Activated CD8-positive, alpha-beta memory T cell treated with anti-CD3 and anti-CD28 coated beads for 4 hours (primary cell): ENCODE measurements around the gene C2orf92.

Source experiments
- DNase-seq, 2 donors: peaks; one replicate each; pipeline ENCODE4 v3.0.0-alpha.2; 2020; ENCODE audit warnings: low read depth in 2 of 2

Gene C2orf92

DNA sequence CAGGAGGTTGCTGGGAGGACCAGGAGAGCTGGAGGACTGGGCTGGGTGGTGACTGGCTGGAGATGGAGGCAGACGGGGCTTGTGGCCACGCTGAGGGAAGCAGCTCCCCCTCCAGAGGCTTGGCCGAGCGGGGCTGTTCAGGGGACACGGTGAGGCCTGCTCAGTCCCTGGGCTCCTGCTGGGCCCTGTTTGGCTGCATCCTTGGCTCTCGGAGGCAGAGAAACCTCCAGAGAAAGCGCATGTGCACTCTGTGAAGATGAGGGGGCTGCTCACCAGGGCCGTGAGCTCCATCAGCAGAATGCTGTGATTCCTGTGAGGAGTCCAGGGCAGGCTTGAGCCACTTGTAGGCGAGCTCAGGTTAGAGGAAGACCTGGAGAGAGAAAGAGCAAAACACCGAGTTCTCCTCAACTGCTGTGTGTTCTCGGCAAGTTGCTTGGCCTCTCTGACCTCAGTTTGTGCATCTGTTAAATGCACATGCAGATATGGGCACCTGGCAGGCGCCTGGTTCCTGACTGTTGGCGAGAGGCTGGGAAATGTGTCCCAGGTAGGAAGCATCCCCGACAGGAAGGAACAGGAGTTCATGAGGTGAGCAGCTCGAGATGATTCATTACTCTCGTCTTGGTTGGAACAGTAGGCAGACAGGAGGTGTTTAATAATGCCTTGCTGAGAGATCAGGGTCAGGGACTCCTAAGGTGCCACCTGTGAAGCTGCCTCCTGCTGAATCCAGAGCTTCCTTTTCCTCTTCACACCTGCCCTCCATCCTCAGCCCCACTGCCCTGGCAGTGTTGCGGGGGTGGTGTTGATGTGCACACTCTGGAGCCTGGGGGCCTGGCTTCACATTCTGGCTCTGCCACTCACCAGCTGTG lies 44.8 kb downstream of the C2orf92 start:
- no peak for DNase-seq

DNA sequence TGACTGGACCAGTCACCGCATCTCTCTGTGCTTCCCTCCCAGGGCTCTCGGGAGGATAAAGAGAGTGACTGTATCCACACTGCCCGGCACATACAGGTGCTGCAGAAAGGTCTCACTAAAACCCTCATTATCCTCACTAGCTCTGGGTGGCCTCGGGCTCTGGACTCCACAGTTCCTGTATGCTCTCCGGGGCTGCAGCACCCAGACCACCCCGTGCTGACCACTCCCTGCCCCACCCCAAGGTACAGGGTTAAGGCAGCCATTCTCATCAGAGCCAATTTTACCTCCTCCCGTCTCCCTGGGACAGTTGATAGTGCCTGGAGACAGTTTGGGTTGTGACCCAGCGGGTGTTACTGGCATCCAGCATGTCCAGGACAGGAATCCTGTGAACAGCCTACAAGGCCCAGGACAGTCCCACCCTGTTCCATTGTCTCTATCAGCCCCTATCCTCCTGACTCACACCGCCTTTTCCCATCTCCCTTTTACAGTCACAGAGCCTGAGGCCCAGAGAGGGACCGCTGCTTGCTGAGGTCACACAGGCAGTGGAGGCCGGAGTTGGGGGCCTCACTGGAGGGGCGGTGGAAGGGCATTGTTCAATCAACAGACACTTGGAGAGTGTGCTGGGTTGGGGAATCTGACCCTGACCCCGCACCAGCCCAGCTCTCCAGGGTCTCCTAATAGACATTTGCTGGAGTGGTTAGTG lies 45.6 kb downstream of the C2orf92 start:
- no peak for DNase-seq

DNA sequence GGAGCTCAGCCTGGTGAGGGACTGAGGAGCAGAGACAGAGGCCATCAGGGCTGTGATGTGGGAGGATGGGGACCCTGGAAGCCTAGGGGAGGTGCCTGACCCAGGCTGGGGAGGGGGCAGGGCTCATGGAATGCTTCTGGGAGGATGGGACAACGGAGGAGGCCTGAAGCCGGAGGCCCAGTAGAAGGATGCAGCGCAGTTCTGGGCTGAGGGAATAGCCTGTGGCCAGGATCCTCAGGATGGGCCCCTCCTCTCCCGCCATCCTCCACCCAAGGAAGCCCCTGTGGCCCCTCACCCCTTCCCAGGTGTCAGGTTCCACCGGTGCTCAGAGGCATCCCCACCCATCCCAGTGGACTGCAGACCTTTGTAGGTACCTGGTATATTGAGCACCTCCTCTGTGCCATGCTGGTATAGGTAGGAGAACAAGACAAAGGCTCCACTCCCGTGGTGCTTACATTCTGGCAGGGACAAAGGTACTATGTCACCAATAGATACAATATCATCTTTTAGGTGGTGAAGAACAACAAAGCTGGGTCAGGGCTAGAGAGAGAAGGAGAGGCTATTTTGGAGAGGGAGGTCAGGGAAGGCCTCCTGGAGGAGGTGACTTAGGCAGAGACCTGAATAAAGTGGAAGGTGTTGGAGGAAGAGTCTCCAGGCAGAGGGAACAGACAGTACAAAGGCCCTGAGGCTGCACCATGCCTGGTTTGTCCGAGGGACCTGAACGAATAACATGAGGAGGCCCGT lies 46.6 kb downstream of the C2orf92 start:
- no peak for DNase-seq

DNA sequence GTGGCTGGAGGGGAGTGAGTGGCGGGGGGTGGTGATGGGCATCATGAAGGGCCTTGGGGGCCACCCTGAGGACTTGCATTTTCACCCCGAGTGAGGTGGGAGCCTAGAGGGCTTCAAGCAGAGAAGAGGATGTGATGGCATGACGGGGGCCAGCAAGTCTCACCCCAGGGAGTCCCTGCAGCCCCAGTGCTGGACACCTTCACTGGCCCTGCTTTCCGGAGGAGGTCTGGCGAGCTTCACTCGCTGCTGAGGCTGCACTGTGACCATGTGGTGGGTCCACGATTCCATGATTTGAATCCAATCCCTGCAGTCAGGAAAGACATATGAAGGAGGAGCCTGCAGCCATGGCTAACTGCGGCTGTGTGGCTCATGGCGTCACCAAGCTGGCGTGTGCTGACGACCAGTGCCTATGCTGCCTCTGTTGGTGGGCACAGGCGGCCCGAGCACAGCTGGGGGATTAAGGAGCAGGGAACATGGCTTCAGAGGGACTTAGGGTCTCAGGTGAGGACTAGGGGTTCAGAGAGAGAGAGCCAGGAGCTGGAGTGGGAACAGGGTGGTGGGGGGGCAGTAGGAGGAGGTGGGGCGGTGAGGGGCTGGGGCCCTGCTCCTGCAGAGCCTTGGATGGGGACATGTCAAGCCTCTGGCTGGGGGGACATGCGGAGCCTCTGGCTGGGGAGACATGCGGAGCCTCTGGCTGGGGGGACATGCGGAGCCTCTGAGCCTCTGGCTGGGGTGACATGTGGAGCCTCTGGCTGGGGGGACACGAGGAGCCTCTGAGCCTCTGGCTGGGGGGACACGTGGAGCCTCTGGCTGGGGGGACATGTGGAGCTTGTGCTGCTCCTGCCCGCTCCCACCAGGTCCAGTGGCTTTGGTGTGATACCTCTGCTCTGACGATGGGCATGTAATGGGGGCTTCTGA lies 47.4 kb downstream of the C2orf92 start:
- DNase-seq = no peak

DNA sequence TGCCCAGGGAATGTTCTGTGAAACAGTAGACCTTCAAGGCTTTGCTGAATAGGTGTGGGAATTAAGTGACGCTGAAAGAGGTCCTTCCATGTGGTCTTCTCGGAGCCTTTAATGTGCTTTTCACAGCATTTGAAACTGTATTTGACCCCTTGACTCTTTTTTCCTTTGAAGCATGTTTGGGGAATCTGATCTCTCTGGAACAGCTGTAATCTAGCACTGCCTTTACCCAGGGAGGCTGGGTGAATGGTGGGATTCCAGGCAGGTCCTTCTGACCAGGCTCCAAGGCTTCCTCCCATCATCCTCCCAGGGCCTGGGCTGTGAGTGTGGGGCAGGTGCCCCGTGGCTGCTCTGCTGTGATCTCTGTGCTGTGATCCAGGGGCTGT lies 48.1 kb downstream of the C2orf92 start:
- no peak for DNase-seq

DNA sequence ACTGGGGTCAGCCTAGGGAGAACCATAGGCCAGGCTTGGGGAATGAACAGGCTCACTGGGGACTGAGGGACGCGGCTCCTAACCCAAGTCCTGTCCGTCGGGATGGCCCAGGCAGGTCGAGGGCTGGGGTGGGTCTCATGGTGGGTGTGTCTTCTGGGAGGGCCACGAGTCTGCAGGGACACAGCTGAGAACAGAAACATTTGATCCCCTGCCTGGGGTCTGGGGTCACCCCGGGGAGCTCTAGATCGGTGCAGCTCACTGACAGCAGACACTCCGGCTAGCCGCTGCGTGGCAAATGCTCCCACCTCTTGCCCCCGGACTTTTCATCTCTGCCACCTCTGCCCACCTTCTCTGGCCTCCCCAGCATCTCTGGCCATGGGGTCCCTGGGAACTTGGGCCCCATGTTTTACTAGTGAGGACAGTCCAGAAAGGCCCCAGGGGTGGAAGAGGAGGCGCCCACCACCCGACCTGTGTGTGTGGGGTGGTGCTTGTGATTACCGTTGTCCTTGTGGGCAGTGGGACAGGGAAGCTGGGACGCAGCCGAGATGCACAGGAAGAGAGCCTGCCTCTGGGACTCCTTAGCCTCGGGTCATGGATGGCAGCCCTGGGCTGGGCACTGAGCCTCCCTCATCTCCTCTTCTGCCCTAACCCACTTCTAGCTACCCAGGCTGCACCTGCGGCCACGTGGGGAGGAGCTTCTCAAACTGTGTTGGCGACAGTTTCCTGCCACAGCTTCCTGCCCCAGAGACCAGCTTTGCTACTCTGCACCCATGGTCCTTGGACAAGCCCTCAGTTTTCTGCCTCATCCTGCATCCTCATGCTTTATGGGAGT lies 48.8 kb downstream of the C2orf92 start:
- peak; percentile 53 to 65 for DNase-seq

DNA sequence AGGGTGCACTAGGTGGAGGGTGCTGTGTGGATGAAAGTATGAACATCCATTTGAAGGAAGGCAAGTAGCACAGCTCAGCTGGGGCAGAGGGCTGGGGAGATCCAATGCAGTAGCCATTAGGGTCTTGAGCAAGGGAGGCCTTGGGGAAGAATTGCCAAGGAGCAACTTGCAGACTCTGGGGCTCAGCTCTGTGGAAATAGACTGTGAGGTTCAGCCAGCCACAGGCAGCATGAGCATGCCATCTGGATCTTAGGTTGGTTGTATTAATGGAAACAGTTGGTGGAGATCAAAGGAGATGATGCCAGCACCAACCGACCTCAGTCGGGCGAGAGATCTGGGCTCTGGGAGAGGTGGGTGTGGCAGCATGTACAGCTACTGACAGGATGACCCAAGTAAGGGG lies 49.4 kb downstream of the C2orf92 start:
- no peak for DNase-seq

DNA sequence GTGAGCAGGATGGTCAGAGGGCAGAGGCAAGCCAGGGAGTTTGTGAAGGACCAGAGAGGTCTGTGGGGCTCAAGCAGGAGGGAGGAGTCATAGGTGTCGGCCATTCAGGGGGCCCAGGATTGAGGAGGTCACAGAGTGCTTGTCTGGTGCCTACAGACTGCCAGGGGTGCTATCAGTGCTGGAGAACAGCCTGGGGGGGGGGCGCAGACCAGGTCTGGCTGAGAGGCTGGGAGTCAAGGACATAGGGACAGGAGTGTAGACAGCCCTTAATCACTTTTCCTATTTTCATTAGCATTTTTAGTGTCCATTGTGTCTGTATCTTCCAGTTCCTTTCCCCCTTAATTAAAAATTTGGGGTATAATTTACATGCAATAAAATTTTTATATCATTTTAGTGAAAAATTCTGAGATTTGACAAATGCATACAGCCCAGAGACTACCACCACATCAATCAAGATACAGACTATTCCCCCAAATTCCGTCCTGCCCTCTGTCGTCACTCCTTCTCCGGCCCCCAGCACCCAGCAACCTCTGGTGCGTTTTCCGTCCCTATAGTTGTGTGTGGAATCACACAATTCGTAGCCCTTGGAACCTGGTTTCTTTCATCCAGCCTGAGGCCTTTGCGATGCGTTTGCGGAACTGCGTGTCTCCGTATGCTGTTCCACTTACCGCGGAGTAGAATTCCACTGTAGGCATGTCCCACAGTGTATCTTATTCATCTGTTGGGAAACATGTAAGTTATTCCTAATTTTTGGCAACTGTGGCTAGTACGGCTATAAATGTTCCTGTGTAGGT lies 50.0 kb downstream of the C2orf92 start:
- no peak for DNase-seq

DNA sequence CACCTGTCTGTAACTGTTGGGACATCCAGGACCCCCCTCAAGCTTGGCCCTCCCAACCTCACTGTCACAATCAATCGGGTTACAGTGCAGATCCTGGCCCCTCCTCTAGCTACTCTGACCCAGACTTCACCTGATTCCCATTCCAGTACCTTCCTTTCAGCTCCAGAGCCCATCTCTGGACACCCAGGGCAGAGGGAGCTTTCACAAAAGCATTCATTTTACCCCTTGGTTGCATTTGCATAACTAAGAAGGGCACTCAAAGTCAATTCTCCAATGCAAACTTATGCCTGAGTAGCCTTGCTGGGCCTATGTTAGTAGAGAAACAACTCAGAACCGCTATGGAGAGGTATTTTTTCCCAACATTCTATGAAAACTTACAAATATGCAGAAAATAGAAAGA lies 51.2 kb downstream of the C2orf92 start:
- DNase-seq = no peak

DNA sequence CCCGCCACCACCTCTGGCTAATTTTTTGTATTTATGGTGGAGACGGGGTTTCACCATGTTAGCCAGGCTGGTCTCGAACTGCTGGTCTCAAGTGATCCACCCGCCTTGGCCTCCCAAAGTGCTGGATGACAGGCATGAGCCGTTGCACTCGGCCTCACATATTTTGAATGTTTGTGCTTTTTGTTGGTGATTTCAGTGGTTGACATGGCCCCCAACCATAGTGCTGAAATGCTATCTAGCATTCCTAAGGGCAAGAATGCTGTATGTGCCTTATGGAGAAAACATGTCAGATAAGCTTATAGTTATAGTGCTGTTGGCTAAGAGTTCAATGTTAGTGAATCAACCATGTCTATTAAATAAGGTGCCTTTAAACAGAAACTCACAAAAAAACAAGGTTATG lies 52.7 kb downstream of the C2orf92 start:
- no peak for DNase-seq

DNA sequence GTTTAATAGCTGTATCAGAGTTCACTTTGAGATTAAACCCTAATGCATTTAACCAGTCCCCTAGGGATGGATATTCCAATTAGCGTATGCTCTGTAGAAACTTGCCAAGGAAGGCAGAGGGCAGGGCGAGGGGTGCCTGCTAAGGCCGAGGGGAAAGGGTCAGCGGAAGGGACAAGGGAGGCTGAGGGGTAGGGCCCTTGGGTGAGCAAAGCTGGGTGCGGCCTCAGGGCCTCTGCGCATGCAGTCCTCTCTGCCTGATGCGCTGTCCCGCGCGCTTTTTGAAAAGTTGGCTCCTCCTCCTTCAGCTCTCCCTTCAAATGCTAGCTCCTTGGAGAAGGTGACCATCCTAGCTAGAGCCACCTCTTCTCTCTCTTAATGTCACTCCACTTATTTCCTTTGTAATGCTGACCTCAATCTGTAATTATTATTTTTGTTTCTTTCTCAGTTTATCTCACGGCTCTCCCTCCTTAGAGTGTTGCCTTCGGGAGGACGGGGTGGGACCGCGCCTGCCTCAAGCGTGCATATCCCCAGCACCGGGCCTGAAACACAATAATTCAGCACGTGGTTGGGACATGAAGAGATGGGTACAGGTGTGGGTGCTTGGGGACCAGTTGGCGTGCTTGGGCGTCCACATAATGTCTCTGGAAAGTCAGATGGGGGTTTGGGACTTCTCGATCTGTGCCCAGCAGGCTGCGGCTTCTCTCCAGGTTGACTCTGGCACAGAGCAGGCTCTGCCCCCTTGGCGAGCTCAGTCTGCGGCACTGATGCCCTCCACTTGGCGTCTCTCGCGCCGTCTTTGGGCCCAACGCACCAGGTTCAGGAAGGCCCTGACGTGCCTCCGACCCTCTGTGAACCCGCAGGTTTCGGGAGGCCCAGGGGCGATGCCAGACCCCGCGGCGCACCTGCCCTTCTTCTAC lies 53.9 kb downstream of the C2orf92 start:
- DNase-seq = no peak

DNA sequence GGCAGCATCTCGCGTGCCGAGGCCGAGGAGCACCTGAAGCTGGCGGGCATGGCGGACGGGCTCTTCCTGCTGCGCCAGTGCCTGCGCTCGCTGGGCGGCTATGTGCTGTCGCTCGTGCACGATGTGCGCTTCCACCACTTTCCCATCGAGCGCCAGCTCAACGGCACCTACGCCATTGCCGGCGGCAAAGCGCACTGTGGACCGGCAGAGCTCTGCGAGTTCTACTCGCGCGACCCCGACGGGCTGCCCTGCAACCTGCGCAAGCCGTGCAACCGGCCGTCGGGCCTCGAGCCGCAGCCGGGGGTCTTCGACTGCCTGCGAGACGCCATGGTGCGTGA lies 54.5 kb downstream of the C2orf92 start:
- DNase-seq = no peak

DNA sequence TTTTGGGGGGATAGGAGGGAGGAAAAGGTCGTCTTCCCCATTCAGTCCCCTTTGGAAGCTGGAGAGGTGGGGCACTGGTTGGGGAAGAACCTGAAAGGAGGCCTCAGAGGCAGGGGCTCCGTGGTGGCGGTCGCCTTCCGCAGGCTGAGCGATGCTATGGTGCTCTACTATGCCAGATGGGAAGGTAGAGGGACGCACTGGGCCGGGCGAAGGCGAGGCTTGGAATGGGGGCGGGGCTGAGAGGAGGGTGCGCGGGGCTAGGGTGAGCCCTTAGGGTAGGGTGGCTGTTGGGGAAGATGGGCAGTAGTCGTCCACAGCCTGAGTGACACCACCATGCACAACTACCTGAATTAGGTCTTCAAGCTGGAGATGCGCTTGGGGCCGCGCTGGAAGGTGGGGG lies 55.0 kb downstream of the C2orf92 start:
- no peak for DNase-seq

DNA sequence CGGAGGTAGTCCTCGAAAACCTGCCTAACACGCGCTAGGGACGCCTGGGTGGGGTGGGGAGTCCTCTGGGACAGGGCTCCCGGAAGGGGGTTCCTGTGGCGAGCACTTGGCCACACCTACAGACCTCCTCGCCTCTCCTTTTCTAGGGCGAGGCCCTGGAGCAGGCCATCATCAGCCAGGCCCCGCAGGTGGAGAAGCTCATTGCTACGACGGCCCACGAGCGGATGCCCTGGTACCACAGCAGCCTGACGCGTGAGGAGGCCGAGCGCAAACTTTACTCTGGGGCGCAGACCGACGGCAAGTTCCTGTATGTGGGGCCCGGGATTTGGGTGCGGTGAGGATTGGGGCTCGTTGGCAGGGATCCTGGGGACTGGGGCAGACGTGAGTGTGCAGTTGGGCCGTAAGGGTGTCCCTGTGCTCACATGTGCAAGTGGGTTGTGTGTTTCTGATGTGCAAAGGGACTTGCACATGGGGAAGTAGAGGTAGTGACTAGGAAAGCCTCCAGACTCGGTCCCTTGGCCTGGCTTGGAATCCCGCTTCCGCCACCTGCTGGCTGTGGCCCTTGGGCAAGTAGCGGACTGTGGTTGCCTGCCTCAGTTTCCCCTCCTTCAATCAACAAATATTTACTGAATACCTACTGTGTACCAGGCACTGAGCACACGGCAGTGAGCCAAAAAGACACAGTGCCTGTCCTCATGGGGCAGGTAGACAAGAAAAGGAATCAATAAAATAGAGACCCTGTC lies 55.6 kb downstream of the C2orf92 start:
- no peak for DNase-seq

DNA sequence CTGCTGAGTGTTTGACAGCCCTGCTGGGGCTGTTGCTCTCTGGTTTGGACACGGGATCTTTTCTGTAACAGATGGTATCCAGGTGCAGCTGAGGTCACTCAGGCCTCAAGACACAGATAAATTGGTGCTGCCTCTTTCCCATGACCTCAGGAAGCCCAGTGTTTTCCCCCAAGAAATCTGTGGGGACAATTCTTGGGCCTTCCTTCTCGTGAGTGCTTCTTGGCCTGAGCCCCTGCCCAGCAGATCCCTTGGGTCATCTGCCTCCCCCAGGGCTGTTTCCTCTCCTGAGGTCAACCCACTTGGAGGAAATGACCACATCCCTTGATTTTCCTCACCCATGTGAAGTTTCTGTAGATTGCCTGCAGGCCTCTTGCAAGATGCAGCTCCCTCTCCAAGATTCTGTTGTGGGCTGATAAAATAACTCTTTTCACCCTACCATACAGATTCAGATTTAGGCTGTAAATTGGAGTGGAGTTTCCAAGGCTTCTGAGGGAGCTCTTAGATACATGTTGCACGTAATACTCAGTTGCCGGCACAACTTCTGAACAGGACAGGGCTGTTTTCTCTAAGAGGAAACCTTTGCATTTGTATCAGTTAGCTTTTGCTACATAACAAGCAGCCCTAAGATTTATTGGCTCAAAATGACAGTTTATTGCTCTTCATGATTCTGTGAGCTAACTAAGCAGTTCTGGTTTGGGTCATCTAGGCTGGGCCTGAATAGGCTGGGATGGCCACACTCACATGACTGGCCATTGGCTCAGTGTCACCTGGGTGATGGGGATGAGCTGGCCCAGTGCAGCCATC lies 57.0 kb downstream of the C2orf92 start:
- no peak for DNase-seq

DNA sequence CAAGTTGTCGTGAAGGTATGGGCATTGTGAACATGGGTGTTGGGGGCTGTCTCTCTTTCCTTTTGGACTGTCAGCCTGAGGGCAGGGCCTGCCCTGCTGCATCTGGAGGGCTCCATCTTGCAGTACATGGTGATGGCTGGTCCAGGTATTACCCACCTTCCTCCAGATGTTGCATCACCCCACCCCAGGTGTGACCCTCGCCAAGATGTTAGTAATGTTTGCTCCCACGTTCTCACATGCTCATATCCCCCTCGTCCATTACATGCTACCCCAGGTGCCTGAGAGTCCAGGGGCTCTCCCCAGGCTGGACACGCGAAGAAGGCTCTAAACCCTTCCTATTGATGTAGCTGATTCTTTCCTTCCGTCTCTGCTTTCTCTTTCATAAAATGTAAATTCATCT lies 57.8 kb downstream of the C2orf92 start:
- DNase-seq = no peak

DNA sequence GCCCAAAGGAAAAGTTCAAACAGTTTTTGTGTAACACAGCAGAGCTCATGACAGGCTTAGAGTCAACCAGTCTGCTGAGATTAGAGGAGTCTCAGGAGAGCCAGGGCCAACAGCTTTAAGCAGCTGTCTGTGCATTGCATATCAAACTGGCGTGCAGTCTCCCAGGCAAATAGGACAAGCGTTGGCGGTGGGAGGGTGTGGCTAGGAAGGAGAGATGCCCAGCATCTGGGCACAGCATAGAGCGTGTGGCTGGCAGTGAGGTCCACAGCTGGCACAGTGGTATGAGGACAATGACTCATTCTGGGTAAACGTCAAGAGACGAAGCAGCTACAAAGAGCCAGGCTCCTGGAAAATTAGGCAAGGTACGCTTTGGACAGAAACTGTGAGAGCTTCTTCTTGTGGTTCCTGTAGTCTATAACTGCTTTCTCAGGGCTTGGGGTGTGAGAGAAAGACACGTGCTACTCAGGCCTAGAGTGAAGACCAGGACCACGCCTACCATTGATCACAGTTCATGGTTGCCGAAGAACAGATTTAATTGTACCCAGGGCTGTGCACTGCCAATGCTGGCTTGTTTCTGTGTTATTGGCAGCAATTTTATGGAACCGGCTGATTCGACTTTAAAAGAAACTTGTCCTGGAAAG lies 58.7 kb downstream of the C2orf92 start:
- no peak for DNase-seq
